ENCODE results near the gene GPR176.

The GPR176 gene

DNA sequence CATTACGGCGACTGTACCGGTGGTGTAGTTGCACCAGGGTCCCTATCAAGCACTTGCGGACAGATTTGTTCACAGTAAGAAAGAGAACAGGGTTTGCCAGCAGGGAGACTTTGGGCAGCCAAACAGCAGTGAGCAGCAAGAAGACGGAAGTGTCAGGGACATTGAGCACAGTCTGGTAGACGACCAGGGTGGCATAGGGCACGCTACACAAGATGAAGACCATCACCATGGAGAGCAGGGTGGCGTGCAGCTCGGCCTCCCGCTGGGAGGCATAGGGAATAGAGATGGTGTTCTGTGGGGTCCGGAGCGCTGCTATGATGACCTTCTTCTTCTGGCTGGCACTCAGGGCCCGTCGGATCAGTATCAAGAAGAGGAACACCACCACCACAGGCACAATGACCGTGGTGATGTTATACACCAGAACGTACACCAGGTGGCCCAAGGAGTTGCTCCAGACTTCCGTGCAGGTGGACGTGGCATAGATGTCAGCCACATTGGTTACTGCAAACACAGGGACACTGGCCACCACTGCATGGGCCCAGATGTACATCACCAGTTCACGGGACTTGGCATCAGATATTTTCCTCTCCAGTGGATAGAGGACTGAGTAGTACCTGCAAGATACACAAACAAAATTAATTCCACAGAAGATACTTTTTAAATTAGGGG is 118.3 kb downstream of the GPR176 start:
- DNase-seq, result no peak

- no peak for DNase-seq
These were observed 120.5 kb downstream of the GPR176 start for GRCh38 chr15:39799552-39800011.

DNA sequence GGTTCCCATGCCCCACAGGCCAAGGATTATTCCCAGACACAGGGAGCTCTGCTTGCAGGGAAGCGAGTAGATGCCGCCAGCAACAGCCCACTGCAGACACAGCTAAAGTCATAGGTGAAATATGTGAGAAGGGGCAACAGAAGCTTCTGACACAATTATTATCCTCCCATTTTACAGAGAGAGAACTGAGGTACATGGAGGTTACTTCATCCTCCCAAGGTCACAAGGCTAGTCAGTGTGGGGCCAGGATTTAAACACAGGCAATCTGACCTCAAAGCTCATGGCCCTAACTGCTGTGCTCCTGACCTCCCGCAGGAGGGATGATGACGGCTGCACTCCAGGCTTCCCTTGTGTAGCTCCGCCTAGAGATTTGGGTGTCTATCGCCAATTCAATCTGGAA is 121.7 kb downstream of the GPR176 start:
- DNase-seq, result no peak

DNA sequence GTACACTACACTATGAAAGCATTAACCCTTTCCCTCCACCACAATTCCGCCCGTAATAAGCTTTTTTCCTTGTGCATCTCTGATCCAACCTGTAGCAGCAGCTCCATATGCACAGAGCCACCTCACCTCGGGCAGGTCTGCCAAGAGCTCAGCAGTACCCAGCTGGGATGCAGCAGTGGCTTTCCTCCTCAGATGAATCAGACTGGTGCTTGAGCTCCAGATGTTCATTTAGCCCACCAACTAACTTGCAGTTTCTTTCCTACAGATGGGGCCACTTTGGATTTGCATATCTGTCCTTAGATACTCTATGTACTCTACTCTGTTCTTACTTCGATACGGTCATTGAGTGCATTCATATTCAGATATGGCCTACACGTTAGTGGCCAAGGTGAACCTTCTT is 122.7 kb downstream of the GPR176 start:
- DNase-seq, result no peak

DNA sequence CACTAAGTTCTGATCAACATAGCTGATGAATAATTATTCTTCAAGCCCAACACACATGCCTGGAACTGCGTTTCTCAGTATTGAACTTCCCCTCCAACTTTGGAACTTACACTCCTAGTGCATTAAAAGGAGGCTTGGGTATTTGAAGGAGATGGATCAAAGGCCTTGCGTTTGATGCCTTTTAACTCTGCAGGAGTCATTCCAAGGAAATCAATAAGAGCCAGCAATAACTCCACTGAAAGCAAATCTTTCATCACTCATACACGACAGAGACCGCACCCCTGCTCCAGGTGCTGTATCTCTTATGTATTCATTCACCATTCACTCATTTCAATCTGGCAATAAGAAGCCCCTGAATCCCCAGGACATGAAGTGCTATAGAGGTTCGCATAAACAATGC is 123.5 kb downstream of the GPR176 start:
- no peak for DNase-seq

GRCh38 chr15:39795486-39795885 is 124.6 kb downstream of the GPR176 start:
- no peak for DNase-seq

DNA sequence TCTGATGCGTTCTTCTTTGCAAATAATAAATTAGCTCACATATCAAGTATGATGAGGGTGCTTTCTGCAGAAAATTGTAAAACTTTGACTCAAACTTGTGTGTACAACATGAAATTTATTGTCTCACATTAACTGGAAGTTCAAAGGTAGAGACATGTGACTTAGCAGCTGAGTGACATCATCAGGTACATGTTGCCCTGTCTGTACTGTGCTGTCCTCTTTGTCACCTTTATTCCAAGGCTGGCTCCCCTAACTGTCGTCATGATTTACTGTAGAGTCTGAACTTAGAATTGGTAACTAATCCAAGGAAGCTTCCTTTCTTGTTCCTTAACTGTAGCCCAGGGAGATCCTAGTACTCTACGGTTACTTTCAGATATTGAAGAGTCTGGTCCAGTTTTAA is 125.1 kb downstream of the GPR176 start:
- DNase-seq, result no peak

DNA sequence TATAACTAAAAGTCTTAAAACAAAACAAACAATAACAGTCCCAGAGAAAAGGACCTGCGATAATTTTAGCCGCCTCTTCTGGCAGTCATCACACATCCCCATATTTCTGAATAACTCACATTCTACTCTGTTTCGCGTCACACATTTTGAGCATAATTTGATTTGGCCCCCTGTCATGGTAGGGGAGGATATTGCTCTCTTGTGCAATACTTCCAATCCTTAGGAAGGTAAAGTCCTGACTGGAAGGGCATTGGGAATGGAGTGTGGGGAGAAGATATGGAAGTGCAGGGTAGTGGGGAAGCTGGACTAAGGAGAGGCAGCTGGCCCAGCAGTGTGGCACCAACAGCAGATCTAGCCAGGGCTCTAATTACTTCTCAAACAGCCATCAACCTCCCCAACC is 126.1 kb downstream of the GPR176 start:
- no peak for DNase-seq

- DNase-seq, result no peak
These were observed 127.2 kb downstream of the GPR176 start for GRCh38 chr15:39792844-39793335.

- no peak for DNase-seq
These were observed 127.8 kb downstream of the GPR176 start for GRCh38 chr15:39792025-39792843.

DNA sequence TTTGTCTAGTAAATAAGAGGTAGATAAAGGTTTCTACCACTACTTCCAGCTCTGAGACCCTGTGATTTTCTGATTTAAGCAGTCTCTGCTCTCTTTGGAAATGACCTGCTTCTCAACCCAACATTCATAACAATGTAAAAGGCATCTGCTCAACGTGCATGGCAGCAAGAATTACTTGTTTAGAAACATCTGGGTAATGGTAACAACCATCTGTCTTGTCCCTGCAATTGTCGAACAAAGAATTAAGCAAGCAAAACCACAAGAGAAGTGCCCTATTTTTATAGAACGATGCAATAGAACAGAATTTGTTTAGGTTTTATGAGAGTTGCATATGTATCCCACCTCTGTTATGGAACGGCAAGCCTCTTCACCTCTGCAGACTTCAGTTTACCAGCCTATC is 130.3 kb downstream of the GPR176 start:
- DNase-seq, result no peak

DNA sequence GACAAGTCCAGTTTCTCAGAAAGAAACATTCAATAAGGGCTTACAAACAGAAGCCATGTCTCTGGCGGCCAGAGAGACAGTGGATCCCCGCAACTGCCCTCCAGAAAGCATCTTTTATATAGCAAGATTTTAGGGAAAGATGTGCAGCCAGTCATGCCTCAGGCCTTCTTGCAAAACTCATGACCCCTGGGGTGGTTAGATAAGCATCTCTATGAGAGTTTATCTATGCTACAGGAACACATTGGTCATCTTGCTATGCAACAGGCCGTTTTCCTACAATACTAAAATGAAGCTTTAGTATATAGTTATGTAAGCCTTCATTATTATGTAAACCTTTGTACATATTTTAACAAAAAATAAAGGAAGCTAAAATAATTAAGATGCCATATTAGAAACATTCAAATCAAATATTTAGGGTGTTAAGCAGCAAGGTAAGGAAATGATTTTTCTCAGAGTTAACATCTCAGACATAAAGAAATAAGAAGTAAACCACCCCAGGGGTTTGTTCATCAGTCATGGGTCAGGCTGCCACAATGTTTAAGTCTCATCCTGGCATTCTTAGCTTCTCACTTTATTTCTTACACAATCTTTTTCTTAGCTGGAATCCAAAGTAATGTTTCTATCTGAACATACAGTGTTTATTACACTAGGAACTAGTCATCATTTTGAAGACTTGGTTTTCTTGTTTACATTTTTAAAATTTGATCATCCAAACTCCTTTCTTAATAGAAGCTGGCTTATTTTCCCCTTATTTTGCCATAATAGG is 131.1 kb downstream of the GPR176 start:
- no peak for DNase-seq

DNA sequence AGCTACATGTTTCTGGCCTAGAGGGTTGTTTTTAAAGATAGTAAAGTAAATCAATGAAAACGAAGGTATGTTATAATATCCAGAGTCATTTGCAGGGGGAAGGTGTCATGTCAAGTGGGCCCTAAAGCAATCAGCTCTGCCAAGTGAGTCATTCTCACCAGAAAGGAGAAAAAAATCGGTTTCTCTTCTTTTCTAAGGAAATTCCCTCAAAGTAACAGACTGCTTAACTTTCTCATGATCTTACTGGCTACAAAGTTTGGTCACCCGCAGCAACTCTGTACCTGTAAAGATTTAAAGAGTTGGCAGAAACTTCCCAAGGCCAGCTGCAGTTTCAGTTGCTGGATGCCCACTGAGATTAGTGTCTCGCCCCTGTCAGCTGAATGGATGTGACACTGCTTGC is 132.0 kb downstream of the GPR176 start:
- no peak for DNase-seq

DNA sequence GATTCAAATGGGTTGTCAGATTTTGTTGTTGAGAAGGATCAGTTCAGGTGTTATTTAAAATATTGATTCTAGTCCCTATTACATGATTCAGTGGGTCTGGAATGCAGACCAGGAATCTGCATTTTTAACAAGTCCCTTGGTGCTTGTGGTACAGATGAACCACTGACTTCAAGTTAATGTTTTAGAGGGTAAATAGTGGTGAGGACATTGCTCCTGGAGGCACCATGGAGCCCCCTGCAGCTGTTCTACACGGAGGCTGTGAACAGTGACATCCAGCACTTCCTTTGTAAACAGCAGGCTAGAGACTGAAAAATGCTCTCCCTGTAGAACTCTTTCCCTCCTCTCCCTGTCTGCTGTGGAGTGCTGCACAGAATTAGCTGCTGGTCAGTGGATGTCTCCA is 132.6 kb downstream of the GPR176 start:
- DNase-seq, result no peak

- DNase-seq, result peak; percentile 58
These were observed 133.5 kb downstream of the GPR176 start for GRCh38 chr15:39786447-39787056.

DNA sequence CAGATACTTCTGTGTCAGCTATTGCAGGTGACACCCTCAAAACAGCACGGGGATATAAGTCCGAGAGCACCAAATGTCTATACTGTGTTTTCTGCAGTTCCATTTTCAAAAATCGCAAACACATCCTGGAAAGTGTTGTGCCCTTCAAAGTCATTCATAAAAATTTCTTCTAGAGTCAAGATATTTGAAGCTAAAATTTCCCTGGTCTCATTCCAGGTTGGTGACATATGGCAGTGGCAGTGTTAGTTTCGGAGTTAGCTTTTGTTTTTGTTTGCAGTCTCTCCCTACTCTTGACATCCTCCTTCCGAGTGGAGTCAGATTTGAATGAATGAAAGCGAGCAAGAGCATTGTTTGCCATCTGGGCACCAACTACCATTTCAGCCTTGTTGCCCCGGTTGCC is 134.2 kb downstream of the GPR176 start:
- DNase-seq, result no peak

DNA sequence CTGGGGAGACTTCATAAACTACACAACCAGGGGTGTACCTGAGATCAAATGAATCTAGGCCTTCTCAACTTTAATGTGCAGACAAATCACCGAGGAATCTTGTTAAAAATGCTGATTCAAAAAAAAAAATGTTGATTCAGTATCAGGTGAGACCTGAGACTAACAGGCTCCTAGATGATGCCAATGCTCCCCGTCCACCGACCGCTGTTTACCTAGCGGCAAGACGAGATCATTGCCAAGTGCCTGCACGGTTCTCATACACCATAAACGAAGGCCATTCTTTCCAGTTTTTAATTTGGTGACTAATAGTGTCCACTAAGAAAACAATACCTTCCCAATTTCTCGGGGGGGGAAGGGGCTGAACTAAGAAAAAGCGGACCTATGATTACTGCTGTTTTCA is 134.9 kb downstream of the GPR176 start:
- DNase-seq, result no peak

GRCh38 chr15:39784638-39785037 is 135.4 kb downstream of the GPR176 start:
- no peak for DNase-seq

DNA sequence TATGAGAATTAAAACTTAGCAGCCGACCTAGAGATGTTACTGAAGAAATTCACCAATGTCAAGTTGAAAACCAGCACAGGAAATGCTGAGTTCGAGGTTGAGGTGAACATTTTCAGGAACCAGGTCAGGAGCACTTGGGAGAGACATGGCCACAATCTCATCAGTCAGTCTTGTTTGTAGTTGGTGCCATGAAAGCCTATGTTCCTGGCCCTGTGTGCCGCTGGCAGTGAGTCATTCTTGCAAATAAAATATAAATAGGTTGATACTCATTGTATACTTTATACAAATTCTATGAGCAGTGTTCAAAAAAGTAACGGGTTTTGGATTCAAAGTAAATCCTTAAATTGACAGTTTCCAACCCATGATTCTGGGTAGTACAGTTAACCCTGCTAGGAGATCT is 135.9 kb downstream of the GPR176 start:
- DNase-seq, result no peak

GRCh38 chr15:39783244-39783820 is 136.7 kb downstream of the GPR176 start:
- no peak for DNase-seq

DNA sequence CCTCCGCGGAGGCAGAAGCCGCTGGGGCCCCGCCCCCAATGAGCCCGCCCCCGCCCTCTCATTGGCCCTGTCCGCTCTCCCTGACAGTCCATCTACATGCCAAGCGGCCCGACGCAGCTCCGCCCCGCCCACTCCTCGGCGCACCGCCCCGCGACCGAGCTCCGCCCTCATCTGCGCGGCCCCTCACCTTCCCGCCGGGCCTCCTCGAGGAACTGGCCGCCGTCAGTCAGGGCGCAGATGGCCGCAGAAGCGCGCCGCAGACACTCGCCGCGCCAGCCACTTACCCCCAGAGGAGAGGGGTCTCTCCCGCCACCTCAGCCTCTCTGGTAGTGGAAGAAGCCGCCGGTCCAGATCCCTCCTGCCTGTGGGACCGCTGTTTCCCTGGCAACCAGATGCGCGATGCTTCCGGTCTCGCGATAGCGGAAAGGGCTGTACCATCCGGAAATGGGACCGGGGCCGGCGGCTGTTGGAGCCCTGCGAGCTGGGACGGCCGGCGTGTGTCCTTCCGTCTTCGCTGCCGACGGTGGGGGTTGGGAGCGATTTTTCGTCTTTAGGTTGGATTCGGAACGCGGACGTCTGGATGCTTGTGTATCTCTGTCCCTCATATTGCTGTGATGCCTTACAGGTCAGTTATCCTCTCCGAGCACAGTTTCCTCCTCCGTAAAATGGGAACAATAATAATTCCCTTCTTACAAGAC is 137.5 kb downstream of the GPR176 start, which contains the start of gene FSIP1:
Gene FSIP1, minus strand, starts transcription at position 401 of the 698 bp plus-strand sequence. CDS start 6,317 bp downstream, outside the sequence.
- peak; percentile 91 for DNase-seq

DNA sequence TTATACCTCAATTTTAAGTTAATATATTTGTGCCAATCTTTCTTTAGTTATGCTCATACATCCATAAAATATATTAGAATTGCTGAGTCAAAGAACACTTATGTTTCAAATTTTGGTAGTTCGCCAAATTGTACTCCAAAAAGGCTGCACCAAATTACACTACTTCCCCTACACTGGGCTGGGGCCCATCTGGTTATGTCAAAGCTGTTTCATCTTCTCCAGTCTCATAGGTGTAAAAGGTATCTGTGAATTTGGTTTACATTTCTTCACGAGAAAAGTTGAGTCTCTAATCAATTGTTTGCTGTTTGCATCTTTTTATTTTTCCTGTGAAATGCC is 138.1 kb downstream of the GPR176 start:
- DNase-seq, result no peak

Measured in kidney glomerular epithelial cell (primary cell).